Activated CD4-positive, alpha-beta memory T cell treated with anti-CD3 and anti-CD28 coated beads for 36 hours (primary cell): Measurements from ENCODE around the gene SCARF2. TPM values are rescaled to one million over a fixed set of nuclear protein-coding genes. Genes with fewer than 3 reads are reported as not detected.
"Not testable (repeated sequence)": the region's sequence is repeated elsewhere in the genome, so short reads cannot be mapped to it uniquely, and the experiment has no call there.

ENCODE experiments used
- CTCF ChIA-PET: fragments of 350-600 bp; sonication (Branson Sonifier 250); formaldehyde crosslinking; loops from one replicate; lab custom pipeline; 2021; ENCODE audit warnings: antibody characterized with exemption, inconsistent platforms; lab: Charles Lee
- POLR2A ChIA-PET: fragments of 350-600 bp; sonication (Branson Sonifier 250); formaldehyde crosslinking; loops from one replicate; lab custom pipeline; 2021; ENCODE audit warnings: antibody characterized with exemption; lab: Charles Lee
- DNase-seq: peaks from one replicate; pipeline ENCODE4 v3.0.0-alpha.2; 2020
- H3K27ac Mint-ChIP-seq: one replicate; pipeline ENCODE4 v1.8.0; 2021; ENCODE audit warnings: mixed read lengths
- H3K27me3 Mint-ChIP-seq: one replicate; pipeline ENCODE4 v1.8.0; 2021; ENCODE audit warnings: mixed read lengths
- H3K36me3 Mint-ChIP-seq: one replicate; pipeline ENCODE4 v1.8.0; 2021; ENCODE audit warnings: mixed read lengths
- H3K4me1 Mint-ChIP-seq: one replicate; pipeline ENCODE4 v1.8.0; 2021; ENCODE audit warnings: low read depth, mixed read lengths
- H3K4me3 Mint-ChIP-seq: one replicate; pipeline ENCODE4 v1.8.0; 2021; ENCODE audit warnings: mild to moderate bottlenecking, mixed read lengths
- H3K9me3 Mint-ChIP-seq: one replicate; pipeline ENCODE4 v1.8.0; 2021; ENCODE audit warnings: mixed read lengths
- intact Hi-C: fragments of 100-400 bp; cut with micrococcal nuclease; formaldehyde crosslinking; loops from one replicate; pipeline ENCODE4 v1.15.1; 2023
- total RNA-seq, 2 experiments: library from RNA; stranded (reverse); gene quantifications; one replicate each; pipeline ENCODE4 v1.2.3, GENCODE V29; 2021

The SCARF2 gene
- total RNA-seq, 2 experiments from 2014 or later, result 0.43 to 0.70 TPM

GRCh38 chr22:20400606-20401375 lies 36.8 kb downstream of the SCARF2 start:
- no peak for DNase-seq
- H3K27me3 Mint-ChIP-seq, result no peaks in the 10 kb centered on the region
- no peaks in the 10 kb centered on the region for H3K9me3 Mint-ChIP-seq
- peaks cover 15% of the 10 kb centered on the region for H3K4me1 Mint-ChIP-seq
- H3K4me3 Mint-ChIP-seq, result no peak overlapping the region
- intact Hi-C loops, result no loop called here
- H3K36me3 Mint-ChIP-seq, result peaks cover 9% of the 10 kb centered on the region
- ChIA-PET POLR2A (no interaction called here), CTCF (no interaction called here)
- no peak overlapping the region for H3K27ac Mint-ChIP-seq

- no peak for DNase-seq
- Mint-ChIP-seq H3K4me1 (peaks cover 22% of the 10 kb centered on the region), H3K9me3 (no peaks in the 10 kb centered on the region), H3K27me3 (no peaks in the 10 kb centered on the region), H3K36me3 (peaks cover 8% of the 10 kb centered on the region), H3K27ac (no peak overlapping the region), H3K4me3 (no peak overlapping the region)
- CTCF ChIA-PET, result no interaction called here
- intact Hi-C loops, result no loop called here
- POLR2A ChIA-PET, result no interaction called here
Observed at GRCh38 chr22:20399866-20400605, 37.6 kb downstream of the SCARF2 start.

GRCh38 chr22:20398420-20398819 lies 39.2 kb downstream of the SCARF2 start:
- H3K36me3 Mint-ChIP-seq, result peaks cover 4% of the 10 kb centered on the region
- DNase-seq, result no peak
- no peak overlapping the region for H3K4me3 Mint-ChIP-seq
- no peaks in the 10 kb centered on the region for H3K27me3 Mint-ChIP-seq
- H3K4me1 Mint-ChIP-seq, result peaks cover 28% of the 10 kb centered on the region
- intact Hi-C loops, result no loop called here
- POLR2A ChIA-PET, result no interaction called here
- no peaks in the 10 kb centered on the region for H3K9me3 Mint-ChIP-seq
- CTCF ChIA-PET, result no interaction called here
- H3K27ac Mint-ChIP-seq, result no peak overlapping the region

- H3K9me3 Mint-ChIP-seq, result no peaks in the 10 kb centered on the region
- ChIA-PET POLR2A (no interaction called here), CTCF (interaction anchor here (1.1 kb wide), 1 partner anchor 21 kb away, joined by 4 read pairs; no protein-coding TSS in a partner anchor)
- H3K4me3 Mint-ChIP-seq, result no peak overlapping the region
- DNase-seq, result no peak
- intact Hi-C loops, result no loop called here
- H3K36me3 Mint-ChIP-seq, result no peaks in the 10 kb centered on the region
- H3K4me1 Mint-ChIP-seq, result peaks cover 24% of the 10 kb centered on the region
- H3K27me3 Mint-ChIP-seq, result no peaks in the 10 kb centered on the region
- H3K27ac Mint-ChIP-seq, result no peak overlapping the region
Observed at GRCh38 chr22:20397498-20397897, 40.1 kb downstream of the SCARF2 start.

GRCh38 chr22:20396639-20397038 lies 41.0 kb downstream of the SCARF2 start:
- Mint-ChIP-seq H3K27ac (no peak overlapping the region), H3K36me3 (no peaks in the 10 kb centered on the region), H3K4me3 (no peak overlapping the region), H3K27me3 (no peaks in the 10 kb centered on the region), H3K4me1 (peaks cover 24% of the 10 kb centered on the region), H3K9me3 (no peaks in the 10 kb centered on the region)
- intact Hi-C loops, result no loop called here
- CTCF ChIA-PET, result interaction anchor here (0.7 to 1.1 kb wide), 2 partner anchors 22 to 214 kb away, joined by 3 to 4 read pairs; no protein-coding TSS in a partner anchor
- DNase-seq, result no peak
- POLR2A ChIA-PET, result no interaction called here

GRCh38 chr22:20395907-20396287 lies 41.7 kb downstream of the SCARF2 start:
- H3K4me1 Mint-ChIP-seq, result peaks cover 24% of the 10 kb centered on the region
- H3K4me3 Mint-ChIP-seq, result no peak overlapping the region
- no peaks in the 10 kb centered on the region for H3K9me3 Mint-ChIP-seq
- H3K27ac Mint-ChIP-seq, result no peak overlapping the region
- no peaks in the 10 kb centered on the region for H3K36me3 Mint-ChIP-seq
- H3K27me3 Mint-ChIP-seq, result no peaks in the 10 kb centered on the region
- ChIA-PET CTCF (interaction anchor here (0.7 to 1.3 kb wide), 2 partner anchors 22 to 371 kb away, joined by 3 to 6 read pairs; no protein-coding TSS in a partner anchor), POLR2A (no interaction called here)
- DNase-seq, result no peak
- intact Hi-C loops, result no loop called here

- DNase-seq, result no peak
- intact Hi-C loops, result no loop called here
- Mint-ChIP-seq H3K27me3 (no peaks in the 10 kb centered on the region), H3K9me3 (no peaks in the 10 kb centered on the region), H3K27ac (no peak overlapping the region), H3K4me3 (peak overlapping the region; percentile 83), H3K36me3 (no peaks in the 10 kb centered on the region), H3K4me1 (peaks cover 24% of the 10 kb centered on the region)
- CTCF ChIA-PET, result interaction anchor here (0.6 to 1.3 kb wide), 5 partner anchors 23 to 371 kb away, joined by 3 to 6 read pairs (median 4); no protein-coding TSS in a partner anchor
- POLR2A ChIA-PET, result no interaction called here
Observed at GRCh38 chr22:20395181-20395906, 42.3 kb downstream of the SCARF2 start.

GRCh38 chr22:20393705-20394476 lies 43.7 kb downstream of the SCARF2 start, which contains the start of gene ZNF74:
Gene ZNF74 (plus strand): TSS chr22:20394151. CDS start chr22:20394629, 478 bp downstream.
- intact Hi-C loops, result loop anchor here (5.0 kb wide), 1 partner anchor 372 kb away; the partner anchor contains the start of gene TANGO2
- peak within 1 kb of the TSS; percentile 85 for H3K27ac Mint-ChIP-seq
- DNase-seq, result peak; percentile 89
- CTCF ChIA-PET, result interaction anchor here (1.0 to 1.4 kb wide), 2 partner anchors 24 to 76 kb away, joined by 3 to 6 read pairs; no protein-coding TSS in a partner anchor
- H3K9me3 Mint-ChIP-seq, result peaks cover 2% of the 10 kb centered on the region
- H3K27me3 Mint-ChIP-seq, result no peaks in the 10 kb centered on the region
- H3K4me1 Mint-ChIP-seq, result peaks cover 22% of the 10 kb centered on the region
- H3K36me3 Mint-ChIP-seq, result no peaks in the 10 kb centered on the region
- peak within 1 kb of the TSS; percentile 83 for H3K4me3 Mint-ChIP-seq
- POLR2A ChIA-PET, result interaction anchor here (0.9 kb wide), 1 partner anchor 11 kb away, joined by 5 read pairs; no protein-coding TSS in a partner anchor

- POLR2A ChIA-PET, result interaction anchor here (0.9 kb wide), 1 partner anchor 10 kb away, joined by 5 read pairs; no protein-coding TSS in a partner anchor
Observed at GRCh38 chr22:20392983-20393704, 44.5 kb downstream of the SCARF2 start.

GRCh38 chr22:20392365-20392881 lies 45.2 kb downstream of the SCARF2 start:
- CTCF ChIA-PET, H3K9me3 Mint-ChIP-seq, H3K27ac Mint-ChIP-seq, H3K4me3 Mint-ChIP-seq, POLR2A ChIA-PET, H3K27me3 Mint-ChIP-seq, DNase-seq, H3K36me3 Mint-ChIP-seq: not testable (repeated sequence)
- peaks cover 22% of the 10 kb centered on the region for H3K4me1 Mint-ChIP-seq
- intact Hi-C loops, result loop anchor here (5.0 kb wide), 1 partner anchor 370 kb away; the partner anchor contains the start of gene TANGO2

More at GRCh38 chr22:20392983-20393704, 44.5 kb downstream of the SCARF2 start:
- H3K9me3 Mint-ChIP-seq, result peaks cover 2% of the 10 kb centered on the region
- peak overlapping the region; percentile 83 for H3K4me3 Mint-ChIP-seq
- DNase-seq, result no peak
- CTCF ChIA-PET, result interaction anchor here (1.4 kb wide), 1 partner anchor 25 kb away, joined by 6 read pairs; no protein-coding TSS in a partner anchor
- H3K4me1 Mint-ChIP-seq, result peaks cover 22% of the 10 kb centered on the region
- H3K27ac Mint-ChIP-seq, result peak overlapping the region; percentile 85
- intact Hi-C loops, result loop anchor here (5.0 kb wide), 1 partner anchor 371 kb away; the partner anchor contains the start of gene TANGO2
- H3K27me3 Mint-ChIP-seq, result no peaks in the 10 kb centered on the region
- H3K36me3 Mint-ChIP-seq, result no peaks in the 10 kb centered on the region
